Psoas muscle (tissue), 8 donors: ENCODE results near the gene PRCC. TPM values are rescaled to one million over a fixed set of nuclear protein-coding genes. Genes with fewer than 3 reads are reported as not detected.
A peak's percentile ranks its signal among the peaks of the same experiment; 100 is the strongest.

Experiments
- ATAC-seq, 4 donors: fragments of 200-7000 bp; cut with Tn5 transposase; one replicate each; pipeline ENCODE4 v1.9.1; 2020; ENCODE audit warnings: moderate library complexity in 3 of 4, mild to moderate bottlenecking in 2 of 4
- DNase-seq, 2 donors: peaks; one replicate each; pipeline ENCODE4 v3.0.0-alpha.2; 2020
- H3K27ac ChIP-seq: fragments of 200-600 bp; one replicate; pipeline ENCODE4 v1.8.0; 2022
- H3K27me3 ChIP-seq, 3 donors: fragments of 200-600 bp in 1 of 3; one replicate each; pipeline versions ENCODE4 v1.6.1 to v1.8.0; 2013 to 2022; ENCODE audit warnings: low read length in 2 of 3, mild to moderate bottlenecking in 2 of 3, moderate library complexity in 1 of 3; ENCODE audit not compliant: insufficient read depth in 3 of 3
- H3K36me3 ChIP-seq, 2 donors: fragments of 200-600 bp in 1 of 2; one replicate each; pipeline versions ENCODE4 v1.6.1 to v1.8.0; 2013 to 2022; ENCODE audit warnings: low read depth in 1 of 2, mild to moderate bottlenecking in 1 of 2, moderate library complexity in 1 of 2; ENCODE audit not compliant: insufficient read depth in 1 of 2
- H3K4me1 ChIP-seq: fragments of 200-600 bp; one replicate; pipeline ENCODE4 v1.8.0; 2022
- H3K4me3 ChIP-seq: fragments of 200-600 bp; one replicate; pipeline ENCODE4 v1.8.0; 2022; ENCODE audit warnings: mild to moderate bottlenecking
- H3K9me3 ChIP-seq: fragments of 200-600 bp; one replicate; pipeline ENCODE4 v1.8.0; 2022
- WGBS, 3 donors: extraction: QIAGEN DNeasy Blood & Tissue Kit; methylation state at CpG; one replicate each; pipeline versions ENCODE4 v1.1.6 to v1.1.7; 2013; 5-methylcytosine and 5-hydroxymethylcytosine counted together
- intact Hi-C, 2 donors: fragments of 100-400 bp; cut with DNase I; formaldehyde crosslinking; loops; one replicate each; pipeline versions ENCODE4 v1.11.0 to v1.14.2; 2022
- polyA plus RNA-seq, 3 donors: library from polyadenylated mRNA; stranded (reverse); fragments of 200-250 nt; gene quantifications; one replicate each; pipeline ENCODE4 v1.2.3, GENCODE V29; 2013
- total RNA-seq, 4 donors: library from RNA; stranded (reverse); fragmentation: NEBNext Ultra II Directional in 2 of 4; extraction: Animal tissue kit (Norgen Biotek cat#: 25700) in 2 of 4; gene quantifications; one replicate each; pipeline versions ENCODE4 v1.2.1 to v1.2.4, GENCODE V29; 2021 to 2023
- TF ChIP-seq, protein P1 (sequence below): fragments of 200-600 bp; IDR thresholded peaks from one replicate; pipeline ENCODE4 v1.8.0; 2022; ENCODE audit warnings: antibody characterized with exemption
- donor health status: healthy with polysubstance abuse.
- donor health status: DM: no; HTN: no; CAD: no; lungs with moderate emphysema.
- donor health status: Bipolar disorder and iron deficiency.
- donor health status: healthy.
- donor health status: DM: yes; HTN: yes; CAD: no.
- donor health status: DM: no; HTN: no; CAD: no.
- donor health status: DM: no; HTN: no; CAD: no.
- donor health status: DM: yes; HTN: yes; CAD: no.

PRCC gene
- total and polyA plus RNA-seq, 7 donors: 43.7 to 107 (median 68.8) TPM

DNA sequence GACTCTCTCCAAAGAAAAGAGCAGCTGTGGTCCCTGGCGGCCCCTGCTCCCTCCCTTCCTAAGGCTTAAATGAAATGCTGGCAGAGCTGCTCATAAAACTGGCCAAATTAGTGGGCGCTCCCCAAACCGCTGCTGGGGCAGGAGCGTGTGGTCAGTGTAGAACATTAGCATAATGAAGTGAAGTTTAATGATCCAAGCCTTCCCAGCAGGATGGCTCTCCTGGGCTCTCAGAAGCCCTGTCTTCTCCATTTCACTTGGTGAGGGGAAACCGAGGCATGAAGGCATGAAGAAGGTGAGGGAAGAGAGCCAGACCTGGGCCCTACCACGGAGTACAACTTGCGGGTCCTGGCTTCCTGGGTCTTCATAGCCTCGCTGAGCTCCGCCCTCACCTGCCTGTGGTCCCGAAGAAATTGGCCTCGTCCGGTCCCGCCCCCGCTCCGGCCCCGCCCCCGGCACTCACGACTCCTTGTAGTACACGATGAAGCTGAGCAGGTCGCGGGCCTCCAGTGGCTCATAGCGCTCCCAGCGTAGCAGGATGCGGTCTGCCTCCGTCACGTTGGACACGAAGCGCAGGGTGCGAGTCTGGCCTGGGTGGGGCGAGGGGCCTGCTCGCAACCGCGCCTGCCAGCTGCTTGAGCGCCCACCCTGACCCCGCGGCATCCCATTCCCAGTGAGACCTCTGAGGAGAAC is 81.3 kb downstream of the PRCC start:
- no peaks in the 10 kb centered on the region for H3K9me3 ChIP-seq
- peak in 1 of 2 donors; percentile 60 for DNase-seq
- WGBS, 3 donors: 24 to 41% (median 32%) methylated on average over 36 of the region's 36 CpGs
- peaks cover 14% of the 10 kb centered on the region for H3K4me1 ChIP-seq
- intact Hi-C loops: no loop called here
- TF ChIP-seq, protein P1, sequence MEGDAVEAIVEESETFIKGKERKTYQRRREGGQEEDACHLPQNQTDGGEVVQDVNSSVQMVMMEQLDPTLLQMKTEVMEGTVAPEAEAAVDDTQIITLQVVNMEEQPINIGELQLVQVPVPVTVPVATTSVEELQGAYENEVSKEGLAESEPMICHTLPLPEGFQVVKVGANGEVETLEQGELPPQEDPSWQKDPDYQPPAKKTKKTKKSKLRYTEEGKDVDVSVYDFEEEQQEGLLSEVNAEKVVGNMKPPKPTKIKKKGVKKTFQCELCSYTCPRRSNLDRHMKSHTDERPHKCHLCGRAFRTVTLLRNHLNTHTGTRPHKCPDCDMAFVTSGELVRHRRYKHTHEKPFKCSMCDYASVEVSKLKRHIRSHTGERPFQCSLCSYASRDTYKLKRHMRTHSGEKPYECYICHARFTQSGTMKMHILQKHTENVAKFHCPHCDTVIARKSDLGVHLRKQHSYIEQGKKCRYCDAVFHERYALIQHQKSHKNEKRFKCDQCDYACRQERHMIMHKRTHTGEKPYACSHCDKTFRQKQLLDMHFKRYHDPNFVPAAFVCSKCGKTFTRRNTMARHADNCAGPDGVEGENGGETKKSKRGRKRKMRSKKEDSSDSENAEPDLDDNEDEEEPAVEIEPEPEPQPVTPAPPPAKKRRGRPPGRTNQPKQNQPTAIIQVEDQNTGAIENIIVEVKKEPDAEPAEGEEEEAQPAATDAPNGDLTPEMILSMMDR: no peak
- no peak overlapping the region for H3K27ac ChIP-seq
- H3K27me3 ChIP-seq: peaks cover 0 to 44% (median 24%) of the 10 kb centered on the region in 3 donors
- H3K36me3 ChIP-seq: no peaks in the 10 kb centered on the region
- ATAC-seq: no peak
- H3K4me3 ChIP-seq: no peak overlapping the region

DNA sequence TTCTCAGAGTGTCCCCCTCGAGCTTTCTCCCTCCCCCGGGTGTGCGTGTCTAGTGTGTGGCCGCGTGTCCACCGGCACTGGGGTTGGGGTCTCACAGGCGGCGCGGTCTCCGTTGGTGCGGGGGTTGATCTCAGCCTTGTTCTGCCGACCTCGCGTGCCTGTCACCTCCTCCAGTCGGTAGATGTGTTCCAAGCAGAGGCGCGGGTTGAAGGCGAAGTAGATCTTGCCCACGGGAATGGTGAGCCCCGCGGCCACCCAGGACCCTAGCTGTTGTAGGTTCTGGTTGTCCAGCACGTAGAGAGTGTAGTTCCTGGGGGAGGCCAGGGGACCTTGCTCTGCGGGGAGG is 81.8 kb downstream of the PRCC start:
- Histone ChIP-seq H3K4me1 (peaks cover 14% of the 10 kb centered on the region), H3K27me3 (peaks cover 0 to 39% (median 22%) of the 10 kb centered on the region in 3 donors), H3K27ac (no peak overlapping the region), H3K9me3 (no peaks in the 10 kb centered on the region), H3K4me3 (no peak overlapping the region), H3K36me3 (no peaks in the 10 kb centered on the region)
- WGBS, 3 donors: 49 to 55% (median 52%) methylated on average over 23 of the region's 23 CpGs
- DNase-seq (peak in 1 of 2 donors; percentile 48), ATAC-seq (no peak)
- TF ChIP-seq, protein P1: no peak
- intact Hi-C loops: no loop called here

Other genes starting within 250 kb of the PRCC start
- gene IQGAP3, start 195.0 kb upstream of the PRCC start, total RNA-seq: under 1 TPM; 0.07 to 0.24 (median 0.16) TPM
- under 1 TPM; 0.01 to 0.17 (median 0.04) TPM for gene IQGAP3, start 195.0 kb upstream of the PRCC start, polyA plus RNA-seq
- under 1 TPM in 1 of 4 donors, not detected in 3; 0.69 TPM for gene TTC24, start 187.8 kb upstream of the PRCC start, total RNA-seq
- under 1 TPM in 2 of 3 donors, not detected in 1; 0.12 to 0.13 TPM for gene TTC24, start 187.8 kb upstream of the PRCC start, polyA plus RNA-seq
- 10 to 100 TPM; 44.3 to 77.5 (median 70.8) TPM for gene NAXE, start 175.8 kb upstream of the PRCC start, total RNA-seq
- 10 to 100 TPM; 62.6 to 74.4 (median 67.5) TPM for gene NAXE, start 175.8 kb upstream of the PRCC start, polyA plus RNA-seq
- gene GPATCH4, start 166.1 kb upstream of the PRCC start, total RNA-seq: 10 to 100 TPM; 30.6 to 77.5 (median 69.6) TPM
- gene GPATCH4, start 166.1 kb upstream of the PRCC start, polyA plus RNA-seq: 100 to 1,000 TPM in 2 of 3 donors, 10 to 100 TPM in 1; 55.0 to 110 (median 103) TPM
- 1 to 10 TPM in 1 of 4 donors, under 1 TPM in 3; 0.28 to 2.2 (median 0.58) TPM for gene HAPLN2, start 148.1 kb upstream of the PRCC start, total RNA-seq
- under 1 TPM; 0.56 to 0.79 (median 0.61) TPM for gene HAPLN2, start 148.1 kb upstream of the PRCC start, polyA plus RNA-seq
- gene BCAN, start 125.4 kb upstream of the PRCC start, total RNA-seq: under 1 TPM in 2 of 4 donors, not detected in 2; 0.27 to 0.36 TPM
- gene BCAN, start 125.4 kb upstream of the PRCC start, polyA plus RNA-seq: under 1 TPM in 2 of 3 donors, not detected in 1; 0.06 to 0.08 TPM
- gene NES, start 90.1 kb upstream of the PRCC start, total RNA-seq: 100 to 1,000 TPM in 1 of 4 donors, 10 to 100 TPM in 3; 40.5 to 581 (median 80.2) TPM
- 10 to 100 TPM; 12.3 to 23.8 (median 17.2) TPM for gene NES, start 90.1 kb upstream of the PRCC start, polyA plus RNA-seq
- 1 to 10 TPM in 2 of 4 donors, under 1 TPM in 1, not detected in 1; 0.71 to 1.7 (median 1.6) TPM for gene CRABP2, start 62.0 kb upstream of the PRCC start, total RNA-seq
- under 1 TPM; 0.13 to 0.57 (median 0.53) TPM for gene CRABP2, start 62.0 kb upstream of the PRCC start, polyA plus RNA-seq
- gene METTL25B, start 39.1 kb upstream of the PRCC start, total RNA-seq: 10 to 100 TPM; 18.5 to 32.1 (median 28.5) TPM
- gene METTL25B, start 39.1 kb upstream of the PRCC start, polyA plus RNA-seq: 10 to 100 TPM; 22.1 to 31.5 (median 27.0) TPM
- gene ISG20L2, start 38.8 kb upstream of the PRCC start, total RNA-seq: 10 to 100 TPM in 3 of 4 donors, 1 to 10 TPM in 1; 7.4 to 19.8 (median 16.5) TPM
- gene ISG20L2, start 38.8 kb upstream of the PRCC start, polyA plus RNA-seq: 10 to 100 TPM in 2 of 3 donors, 1 to 10 TPM in 1; 7.6 to 20.4 (median 20.2) TPM
- gene MRPL24, start 26.4 kb upstream of the PRCC start, total RNA-seq: 100 to 1,000 TPM in 2 of 4 donors, 10 to 100 TPM in 2; 86.1 to 137 (median 99.8) TPM
- gene MRPL24, start 26.4 kb upstream of the PRCC start, polyA plus RNA-seq: 100 to 1,000 TPM; 140 to 174 (median 146) TPM
- gene HDGF, start 15.9 kb upstream of the PRCC start, total RNA-seq: 100 to 1,000 TPM; 164 to 240 (median 208) TPM
- gene HDGF, start 15.9 kb upstream of the PRCC start, polyA plus RNA-seq: 100 to 1,000 TPM; 161 to 367 (median 163) TPM
- gene SH2D2A, start 49.3 kb downstream of the PRCC start, total RNA-seq: under 1 TPM; 0.37 to 0.82 (median 0.60) TPM
- under 1 TPM in 2 of 3 donors, not detected in 1; 0.25 to 0.26 TPM for gene SH2D2A, start 49.3 kb downstream of the PRCC start, polyA plus RNA-seq
- gene INSRR, start 91.6 kb downstream of the PRCC start, total RNA-seq: under 1 TPM in 1 of 4 donors, not detected in 3; 0.07 TPM
- gene INSRR, start 91.6 kb downstream of the PRCC start, polyA plus RNA-seq: under 1 TPM in 1 of 3 donors, not detected in 2; under 0.01 TPM
- under 1 TPM; 0.16 to 0.92 (median 0.44) TPM for gene NTRK1, start 93.3 kb downstream of the PRCC start, total RNA-seq
- gene NTRK1, start 93.3 kb downstream of the PRCC start, polyA plus RNA-seq: under 1 TPM; 0.07 to 0.65 (median 0.58) TPM
- 1 to 10 TPM; 3.8 to 7.3 (median 4.1) TPM for gene PEAR1, start 126.2 kb downstream of the PRCC start, total RNA-seq
- gene PEAR1, start 126.2 kb downstream of the PRCC start, polyA plus RNA-seq: 1 to 10 TPM; 2.1 to 4.6 (median 2.6) TPM
- gene LRRC71, start 153.1 kb downstream of the PRCC start, total RNA-seq: not detected
- gene LRRC71, start 153.1 kb downstream of the PRCC start, polyA plus RNA-seq: under 1 TPM in 2 of 3 donors, not detected in 1; 0.03 TPM